GM12872 (cell line): ENCODE data around the gene CRPPA.

Source experiments
- CTCF ChIP-seq: IDR thresholded peaks from 3 replicates; pipeline ENCODE4 v1.5.1; 2011; ENCODE audit warnings: low read depth, mild to moderate bottlenecking, low read length, moderate library complexity; ENCODE audit not compliant: insufficient read depth

The CRPPA gene

GRCh38 chr7:16421333-16422102 lies at the start of gene CRPPA:
Gene CRPPA (minus strand): TSS chr7:16421538. CDS start chr7:16421322, 216 bp downstream.
- TF ChIP-seq CTCF: no peak

- TF ChIP-seq CTCF: no peak
Observed at GRCh38 chr7:16465469-16466361, 44.4 kb upstream of the CRPPA start, which contains the start of gene SOSTDC1. Gene SOSTDC1 (minus strand): TSS chr7:16465738. CDS start chr7:16465668, 70 bp downstream.

GRCh38 chr7:16463949-16464715 lies 42.8 kb upstream of the CRPPA start:
- TF ChIP-seq CTCF: no peak

GRCh38 chr7:16463520-16463919 lies 42.2 kb upstream of the CRPPA start:
- TF ChIP-seq CTCF: no peak

- no peak for TF ChIP-seq CTCF
Observed at GRCh38 chr7:16462431-16462889, 41.1 kb upstream of the CRPPA start.

- TF ChIP-seq CTCF: no peak
Observed at GRCh38 chr7:16460789-16461493, 39.6 kb upstream of the CRPPA start.
